Nephron (organoid): ENCODE data around the gene PLCD1.
A peak's percentile ranks its signal among the peaks of the same experiment; 100 is the strongest.

Source experiments
- H3K27ac Mint-ChIP-seq, 3 experiments: 2 replicates each; pipeline ENCODE4 v1.8.0; 2020; ENCODE audit warnings: mixed read lengths in 3 of 3, mild to moderate bottlenecking in 2 of 3, moderate library complexity in 1 of 3
- H3K27me3 Mint-ChIP-seq: 2 replicates; pipeline ENCODE4 v1.8.0; 2021; ENCODE audit warnings: low read depth, mild to moderate bottlenecking, moderate library complexity, mixed read lengths
- H3K36me3 Mint-ChIP-seq: 2 replicates; pipeline ENCODE4 v1.8.0; 2020; ENCODE audit warnings: low read depth, mixed read lengths
- H3K4me1 Mint-ChIP-seq: 2 replicates; pipeline ENCODE4 v1.8.0; 2020; ENCODE audit warnings: mixed read lengths
- H3K4me3 Mint-ChIP-seq, 3 experiments: 2 replicates each; pipeline ENCODE4 v1.8.0; 2020; ENCODE audit warnings: mild to moderate bottlenecking in 3 of 3, mixed read lengths in 3 of 3, moderate library complexity in 2 of 3
- H3K9me3 Mint-ChIP-seq: 2 replicates; pipeline ENCODE4 v1.8.0; 2020; ENCODE audit warnings: mixed read lengths
- TF ChIP-seq, protein P1 (sequence below), 3 experiments: fragments of 200-600 bp; sonication (generic); IDR thresholded peaks; one replicate each; pipeline ENCODE4 v1.5.0; 2021; ENCODE audit warnings: antibody characterized with exemption in 3 of 3; ENCODE audit not compliant: unreplicated experiment in 3 of 3

The PLCD1 gene

DNA sequence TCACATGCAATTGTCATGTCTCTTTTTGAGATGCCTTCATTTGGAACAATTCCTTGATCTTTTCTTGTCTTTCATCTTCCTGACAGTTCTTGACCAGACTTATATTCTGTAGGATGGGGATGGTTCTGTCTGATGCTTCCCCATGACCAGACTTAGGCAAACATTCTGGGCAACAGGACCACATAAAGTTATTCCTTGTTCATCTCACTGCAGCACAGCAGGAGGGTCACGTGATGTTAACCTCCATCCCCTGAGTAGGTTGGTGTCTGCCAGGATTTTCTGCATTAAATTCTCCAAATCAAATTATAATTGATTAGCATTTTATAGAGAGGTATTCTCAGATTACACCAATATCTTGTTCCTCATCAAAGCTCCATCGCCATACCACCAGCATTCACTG is 17.4 kb upstream of the PLCD1 start:
- Mint-ChIP-seq H3K27me3 (peaks cover 22% of the 10 kb centered on the region), H3K27ac (no peak overlapping the region), H3K9me3 (peaks cover 5% of the 10 kb centered on the region), H3K4me3 (no peak overlapping the region), H3K4me1 (no peaks in the 10 kb centered on the region), H3K36me3 (no peaks in the 10 kb centered on the region)
- TF ChIP-seq, protein P1, sequence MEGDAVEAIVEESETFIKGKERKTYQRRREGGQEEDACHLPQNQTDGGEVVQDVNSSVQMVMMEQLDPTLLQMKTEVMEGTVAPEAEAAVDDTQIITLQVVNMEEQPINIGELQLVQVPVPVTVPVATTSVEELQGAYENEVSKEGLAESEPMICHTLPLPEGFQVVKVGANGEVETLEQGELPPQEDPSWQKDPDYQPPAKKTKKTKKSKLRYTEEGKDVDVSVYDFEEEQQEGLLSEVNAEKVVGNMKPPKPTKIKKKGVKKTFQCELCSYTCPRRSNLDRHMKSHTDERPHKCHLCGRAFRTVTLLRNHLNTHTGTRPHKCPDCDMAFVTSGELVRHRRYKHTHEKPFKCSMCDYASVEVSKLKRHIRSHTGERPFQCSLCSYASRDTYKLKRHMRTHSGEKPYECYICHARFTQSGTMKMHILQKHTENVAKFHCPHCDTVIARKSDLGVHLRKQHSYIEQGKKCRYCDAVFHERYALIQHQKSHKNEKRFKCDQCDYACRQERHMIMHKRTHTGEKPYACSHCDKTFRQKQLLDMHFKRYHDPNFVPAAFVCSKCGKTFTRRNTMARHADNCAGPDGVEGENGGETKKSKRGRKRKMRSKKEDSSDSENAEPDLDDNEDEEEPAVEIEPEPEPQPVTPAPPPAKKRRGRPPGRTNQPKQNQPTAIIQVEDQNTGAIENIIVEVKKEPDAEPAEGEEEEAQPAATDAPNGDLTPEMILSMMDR (IDR thresholded peaks at IDR 0.05; ENCODE audit: unreplicated experiment in 3 of 3) = no peak

DNA sequence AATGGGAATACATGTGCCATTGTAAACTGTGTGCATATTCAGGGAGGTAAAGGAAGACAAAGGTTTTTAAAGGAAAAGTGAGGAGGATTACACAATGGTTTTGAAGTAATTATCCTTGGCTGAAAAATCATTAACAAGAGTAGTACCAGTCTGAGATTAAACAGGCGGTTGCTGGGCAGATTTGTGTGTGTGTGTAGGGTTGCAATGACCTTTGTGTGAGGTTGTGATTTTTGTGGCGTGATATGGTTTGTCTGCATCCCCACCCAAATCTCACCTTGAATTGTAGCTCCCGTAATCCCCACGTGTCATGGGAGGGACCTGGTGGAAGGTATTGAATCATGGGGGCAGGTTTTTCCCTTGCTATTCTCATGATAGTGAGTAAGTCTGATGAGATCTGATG is 16.6 kb upstream of the PLCD1 start:
- Mint-ChIP-seq H3K9me3 (no peaks in the 10 kb centered on the region), H3K4me3 (no peak overlapping the region), H3K4me1 (no peaks in the 10 kb centered on the region), H3K36me3 (no peaks in the 10 kb centered on the region), H3K27me3 (peaks cover 26% of the 10 kb centered on the region), H3K27ac (no peak overlapping the region)
- TF ChIP-seq, protein P1 (IDR thresholded peaks at IDR 0.05; ENCODE audit: unreplicated experiment in 3 of 3) = no peak

DNA sequence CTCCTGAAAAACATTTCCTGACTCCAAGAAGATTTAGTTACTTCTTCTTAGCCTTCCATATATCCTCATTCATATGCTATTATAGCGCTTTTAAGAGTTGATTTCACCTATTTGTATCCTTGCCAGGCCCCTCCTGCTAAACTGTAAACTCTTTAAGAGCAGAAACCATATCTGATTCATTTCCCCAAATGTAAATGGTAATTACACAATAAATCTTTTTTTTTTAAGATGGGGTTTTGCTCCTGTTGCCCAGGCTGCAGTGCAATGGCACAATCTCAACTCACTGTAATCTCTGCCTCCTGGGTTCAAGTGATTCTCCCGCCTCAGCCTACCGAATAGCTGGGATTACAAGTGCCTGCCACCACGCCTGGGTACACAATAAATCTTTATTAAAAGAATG is 14.0 kb upstream of the PLCD1 start:
- Mint-ChIP-seq H3K36me3 (no peaks in the 10 kb centered on the region), H3K27me3 (peaks cover 48% of the 10 kb centered on the region), H3K4me3 (no peak overlapping the region), H3K4me1 (peaks cover 10% of the 10 kb centered on the region), H3K9me3 (no peaks in the 10 kb centered on the region), H3K27ac (no peak overlapping the region)
- TF ChIP-seq, protein P1 (IDR thresholded peaks at IDR 0.05; ENCODE audit: unreplicated experiment in 3 of 3) = no peak

DNA sequence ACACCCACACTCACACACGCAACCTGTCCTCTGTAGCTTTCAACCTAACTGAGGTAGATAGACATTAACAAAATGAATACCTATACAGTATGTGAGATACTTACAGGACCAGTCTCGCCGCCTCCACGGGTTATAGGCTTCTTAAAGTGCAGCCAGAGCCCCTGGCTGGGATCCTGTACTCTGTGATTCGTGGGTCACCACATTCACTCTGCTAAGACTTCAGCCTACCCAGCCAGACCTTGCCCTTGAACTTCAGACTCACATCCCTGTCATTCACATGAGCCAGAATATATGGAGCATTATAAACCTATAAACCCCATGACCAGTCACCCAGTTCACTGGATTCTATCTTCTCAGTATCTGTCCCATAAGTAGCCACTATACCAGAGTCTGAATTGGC is 11.0 kb upstream of the PLCD1 start:
- Mint-ChIP-seq H3K27me3 (peaks cover 56% of the 10 kb centered on the region), H3K9me3 (no peaks in the 10 kb centered on the region), H3K27ac (no peak overlapping the region), H3K36me3 (no peaks in the 10 kb centered on the region), H3K4me1 (peaks cover 10% of the 10 kb centered on the region), H3K4me3 (peak overlapping the region; percentile 59 to 74 (median 67))
- TF ChIP-seq, protein P1 (IDR thresholded peaks at IDR 0.05; ENCODE audit: unreplicated experiment in 3 of 3) = no peak

DNA sequence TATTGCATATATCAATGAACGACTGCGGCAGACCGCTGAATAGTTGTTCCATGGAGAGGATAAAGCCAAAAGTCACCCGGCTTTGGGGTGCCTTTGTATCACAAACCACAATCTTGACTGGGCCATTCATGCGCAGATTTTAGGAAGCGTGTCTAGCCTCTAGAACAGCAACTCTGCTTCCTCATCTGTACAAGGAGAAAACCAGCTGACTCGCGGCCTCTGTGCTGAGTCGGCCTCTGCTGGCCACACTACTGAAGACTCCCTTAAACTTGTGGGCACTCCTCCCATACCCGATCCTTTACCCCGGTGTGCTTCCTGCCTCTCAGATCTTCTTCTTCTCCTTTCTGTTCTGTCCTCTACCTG is 10.4 kb upstream of the PLCD1 start:
- TF ChIP-seq, protein P1 (IDR thresholded peaks at IDR 0.05; ENCODE audit: unreplicated experiment in 3 of 3) = peak in 2 of 3 experiments; percentile 11 to 19
- H3K36me3 Mint-ChIP-seq = no peaks in the 10 kb centered on the region
- H3K4me3 Mint-ChIP-seq = peak overlapping the region; percentile 59 to 74 (median 67)
- peaks cover 51% of the 10 kb centered on the region for H3K27me3 Mint-ChIP-seq
- no peaks in the 10 kb centered on the region for H3K9me3 Mint-ChIP-seq
- no peak overlapping the region for H3K27ac Mint-ChIP-seq
- peaks cover 10% of the 10 kb centered on the region for H3K4me1 Mint-ChIP-seq

DNA sequence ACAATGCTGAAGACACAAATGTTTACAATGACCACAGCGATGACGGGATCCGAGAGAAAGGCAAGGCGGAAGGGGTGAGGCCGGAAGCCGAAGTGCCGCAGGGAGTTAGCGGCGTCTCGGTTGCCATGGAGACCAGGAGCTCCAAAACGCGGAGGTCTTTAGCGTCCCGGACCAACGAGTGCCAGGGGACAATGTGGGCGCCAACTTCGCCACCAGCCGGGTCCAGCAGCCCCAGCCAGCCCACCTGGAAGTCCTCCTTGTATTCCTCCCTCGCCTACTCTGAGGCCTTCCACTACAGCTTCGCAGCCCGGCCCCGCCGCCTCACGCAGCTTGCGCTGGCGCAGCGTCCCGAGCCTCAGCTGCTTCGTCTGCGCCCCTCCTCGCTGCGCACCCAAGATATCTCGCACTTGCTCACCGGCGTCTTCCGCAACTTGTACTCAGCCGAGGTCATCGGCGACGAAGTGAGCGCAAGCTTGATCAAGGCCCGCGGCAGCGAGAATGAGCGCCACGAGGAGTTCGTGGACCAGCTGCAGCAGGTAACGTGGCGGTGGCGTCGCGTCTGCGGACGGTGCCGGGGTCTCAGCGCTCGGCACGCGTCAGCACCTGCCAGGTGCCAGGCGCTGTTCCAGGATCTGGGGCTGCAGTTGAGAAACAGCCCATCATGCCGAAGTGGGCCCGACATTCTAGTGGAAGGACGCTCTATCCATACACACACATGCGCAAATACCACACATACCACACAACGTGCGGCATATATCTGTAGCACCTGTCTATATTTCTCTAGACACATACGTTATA is 9.9 kb upstream of the PLCD1 start, which contains the start of gene DLEC1:
TSS of gene DLEC1 (plus strand) at position 108 of the 798 bp plus-strand sequence. CDS start at position 126, 18 bp downstream.
- no peaks in the 10 kb centered on the region for H3K36me3 Mint-ChIP-seq
- H3K9me3 Mint-ChIP-seq = no peaks in the 10 kb centered on the region
- H3K4me1 Mint-ChIP-seq = peaks cover 10% of the 10 kb centered on the region
- H3K27me3 Mint-ChIP-seq = peaks cover 47% of the 10 kb centered on the region
- peak within 1 kb of the TSS; percentile 59 to 74 (median 67) for H3K4me3 Mint-ChIP-seq
- no peak within 1 kb of the TSS for H3K27ac Mint-ChIP-seq
- TF ChIP-seq, protein P1 (IDR thresholded peaks at IDR 0.05; ENCODE audit: unreplicated experiment in 3 of 3) = no peak
